DMS114 treated with DMSO at 0.1 percent for 48 hours (cell line): Measurements from ENCODE around the gene NAT14.
A peak's percentile ranks its signal among the peaks of the same experiment; 100 is the strongest.

ENCODE experiments used
- DNase-seq: peaks from one replicate; lab custom pipeline; 2025; ENCODE audit not compliant: unreplicated experiment; lab: John Stamatoyannopoulos, UW

Gene NAT14

GRCh38 chr19:55471266-55471665 lies 13.7 kb upstream of the NAT14 start:
- DNase-seq: no peak

DNA sequence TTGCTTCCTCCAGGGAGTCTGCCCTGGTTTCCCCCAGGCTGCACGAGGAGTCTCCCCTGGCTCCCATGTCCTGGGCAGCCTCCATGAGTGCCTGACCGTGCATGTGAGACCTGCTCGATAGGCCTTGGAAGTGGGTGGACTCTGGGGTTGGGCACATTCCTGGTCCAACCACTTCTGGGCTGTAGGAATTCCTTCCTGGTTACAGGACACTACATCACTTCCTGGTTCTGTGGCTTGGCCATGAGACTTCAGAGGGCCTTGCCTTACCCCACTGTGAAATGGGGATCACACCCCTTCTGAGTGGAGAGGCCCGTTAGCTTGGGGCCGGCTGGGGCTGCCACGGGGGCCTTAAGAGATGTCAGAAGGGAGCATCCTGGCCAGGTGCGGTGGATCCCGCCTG lies 12.5 kb upstream of the NAT14 start:
- DNase-seq: no peak

DNA sequence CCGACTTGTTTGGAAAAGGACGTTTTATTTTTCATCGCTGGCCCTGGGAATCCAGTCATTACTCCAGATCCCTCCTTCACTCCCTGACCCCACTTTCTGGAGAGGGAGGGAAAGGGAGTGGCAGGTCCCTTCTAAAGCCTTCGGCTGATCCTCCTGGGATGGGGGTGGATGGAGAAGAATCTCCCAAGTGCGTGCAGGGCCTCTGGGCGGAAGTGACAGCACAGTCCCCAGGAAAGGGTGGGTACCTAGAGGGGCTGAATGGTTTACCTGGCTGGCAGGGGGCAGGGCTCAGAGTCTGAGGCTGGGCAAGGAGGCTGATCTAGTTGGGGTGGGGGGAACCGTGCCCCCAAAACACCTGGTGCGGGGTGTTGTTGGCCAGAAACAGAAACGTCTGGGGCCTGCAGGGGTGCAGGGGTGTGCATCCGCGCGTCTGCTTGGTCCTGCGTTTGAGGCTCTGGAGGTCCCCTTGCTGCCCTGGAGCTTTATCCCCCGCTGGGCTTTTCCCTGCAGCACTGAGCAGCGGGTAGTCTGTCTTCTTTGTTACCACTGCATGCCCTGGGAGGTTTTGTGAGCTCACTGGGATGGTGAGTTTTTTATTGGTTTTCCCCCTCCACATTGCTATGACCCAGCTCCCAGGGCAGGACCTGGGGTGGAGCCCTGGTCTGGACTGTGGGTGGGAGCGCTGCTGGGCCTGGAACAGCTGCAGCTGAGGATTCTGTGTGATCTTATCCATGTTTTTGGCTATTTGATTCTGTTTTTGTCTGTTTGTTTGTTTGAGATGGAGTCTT lies 11.6 kb upstream of the NAT14 start:
- no peak for DNase-seq

DNA sequence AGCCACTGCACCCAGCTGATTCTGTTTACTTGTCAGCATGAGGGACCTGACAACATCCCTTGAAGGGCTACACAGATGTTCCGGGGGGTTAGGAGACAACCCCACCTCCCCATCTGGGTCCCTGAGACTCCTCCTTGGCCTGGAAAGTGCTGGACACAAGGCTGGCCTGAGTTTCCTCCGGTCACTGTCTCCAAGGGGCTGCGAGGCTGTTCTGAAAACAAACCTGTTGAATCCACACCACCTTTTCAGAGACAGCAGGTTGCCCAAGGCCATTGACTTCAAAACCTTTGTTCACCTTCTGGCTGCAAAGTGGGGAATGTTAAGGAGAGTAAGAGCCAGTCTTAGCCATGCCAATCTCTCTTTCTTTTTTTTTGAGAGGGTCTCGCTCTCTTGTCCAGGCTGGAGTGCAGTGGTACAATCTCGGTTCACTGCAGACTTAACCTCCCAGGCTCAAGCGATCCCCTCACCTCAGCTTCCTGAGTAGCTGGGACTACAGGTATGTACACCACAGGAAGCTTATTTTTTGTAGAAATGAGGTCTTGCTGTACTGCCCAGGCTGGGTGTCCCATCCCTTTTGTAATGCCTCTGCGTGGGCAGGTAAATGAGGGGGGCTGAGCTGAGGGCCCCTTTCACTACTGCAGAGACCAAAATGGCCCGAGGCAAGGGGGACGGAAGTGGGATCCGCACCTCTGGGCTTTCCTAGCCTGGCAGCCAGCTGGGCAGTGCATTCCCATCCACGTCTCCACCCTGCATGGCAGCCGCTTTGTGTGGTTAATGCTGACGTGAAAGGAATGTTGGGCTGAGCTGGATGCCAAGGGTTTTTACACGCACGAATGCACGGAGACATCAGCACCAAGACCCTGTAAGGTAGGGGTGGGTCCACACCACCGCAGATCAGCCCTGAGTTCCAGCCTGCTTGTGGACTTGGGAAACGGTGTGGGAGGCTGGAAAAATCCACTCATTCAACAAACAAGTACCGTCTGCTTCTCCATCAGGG lies 10.4 kb upstream of the NAT14 start:
- no peak for DNase-seq

DNA sequence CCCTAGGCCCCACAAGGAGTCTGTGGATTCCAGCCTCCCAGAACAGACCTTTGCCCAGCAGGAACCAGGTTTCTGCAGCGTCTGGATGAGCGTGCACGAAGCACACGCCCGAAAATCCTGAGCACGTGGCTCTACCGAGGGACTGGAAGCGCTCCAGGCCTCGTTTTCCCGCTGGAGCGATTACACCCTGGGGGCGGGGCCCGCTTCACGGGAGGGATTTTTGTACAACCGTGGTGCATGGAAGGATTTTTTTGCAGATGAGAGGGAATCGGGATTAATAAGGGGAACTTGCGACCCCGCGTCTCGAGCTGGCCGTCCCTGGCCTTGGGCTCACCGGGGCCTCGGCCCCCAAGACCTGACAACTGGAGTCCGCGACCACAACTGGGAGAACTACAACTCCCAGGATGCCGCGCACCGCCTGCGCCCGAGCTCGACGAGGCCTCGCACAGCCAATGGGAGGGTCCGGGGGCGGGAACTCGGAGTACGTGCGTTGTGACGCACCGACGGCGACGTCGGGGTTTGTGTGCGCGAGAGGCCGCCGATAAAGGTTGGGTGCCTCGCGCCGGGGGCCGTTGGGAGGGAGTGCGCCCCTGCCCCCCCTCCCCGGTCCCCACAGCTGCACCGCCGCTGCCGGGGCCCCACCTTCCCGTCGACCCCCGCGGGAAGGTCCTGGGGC lies 8.8 kb upstream of the NAT14 start, which contains the start of gene ZNF628:
Gene ZNF628 (plus strand): TSS at position 518 of the 676 bp plus-strand sequence. CDS start 3,294 bp downstream, outside the sequence.
- peak; percentile 95 for DNase-seq

- DNase-seq: no peak
These were observed 7.1 kb upstream of the NAT14 start for GRCh38 chr19:55477905-55478304.

DNA sequence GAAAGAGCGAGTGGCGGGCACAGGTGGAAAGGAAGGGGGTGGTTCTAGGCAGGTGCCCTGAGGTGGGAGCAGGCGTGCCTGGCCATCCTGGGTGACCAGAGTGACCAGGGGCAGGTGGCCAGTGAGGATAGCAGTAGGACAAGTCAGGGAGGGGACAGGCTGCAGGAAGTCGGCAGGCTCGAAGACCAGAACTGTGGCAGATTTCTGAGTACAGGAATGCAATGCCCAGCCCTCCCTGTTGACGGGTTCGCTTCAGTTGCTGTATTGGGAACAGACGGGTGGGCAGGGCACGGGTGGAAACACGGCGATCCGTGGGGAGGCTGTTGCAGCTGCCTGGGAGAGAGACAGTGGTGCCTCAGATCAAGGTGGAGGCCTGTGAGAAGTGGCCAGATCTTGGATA lies 6.6 kb upstream of the NAT14 start:
- no peak for DNase-seq

DNA sequence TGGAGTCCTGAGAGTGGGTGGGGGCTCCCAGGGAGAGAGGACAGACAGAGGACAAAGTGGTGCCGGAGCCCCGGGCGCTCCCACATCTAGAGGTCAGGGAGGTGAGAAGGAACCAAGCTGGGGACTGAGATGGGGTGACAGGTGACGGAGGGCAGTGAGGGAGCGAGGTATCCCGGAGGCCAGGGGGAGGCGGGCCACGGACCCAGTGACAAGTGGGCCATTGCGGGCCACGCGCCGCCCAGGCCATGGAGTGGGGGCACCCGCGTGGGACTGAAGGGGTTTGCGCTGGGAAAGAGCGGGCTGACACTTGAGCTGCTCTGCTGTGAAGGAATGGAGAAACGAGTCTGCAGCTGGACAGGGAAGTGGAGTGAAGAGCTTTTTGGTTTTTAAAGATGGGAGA lies 5.9 kb upstream of the NAT14 start:
- no peak for DNase-seq

GRCh38 chr19:55479451-55480230 lies 5.3 kb upstream of the NAT14 start:
- no peak for DNase-seq

DNA sequence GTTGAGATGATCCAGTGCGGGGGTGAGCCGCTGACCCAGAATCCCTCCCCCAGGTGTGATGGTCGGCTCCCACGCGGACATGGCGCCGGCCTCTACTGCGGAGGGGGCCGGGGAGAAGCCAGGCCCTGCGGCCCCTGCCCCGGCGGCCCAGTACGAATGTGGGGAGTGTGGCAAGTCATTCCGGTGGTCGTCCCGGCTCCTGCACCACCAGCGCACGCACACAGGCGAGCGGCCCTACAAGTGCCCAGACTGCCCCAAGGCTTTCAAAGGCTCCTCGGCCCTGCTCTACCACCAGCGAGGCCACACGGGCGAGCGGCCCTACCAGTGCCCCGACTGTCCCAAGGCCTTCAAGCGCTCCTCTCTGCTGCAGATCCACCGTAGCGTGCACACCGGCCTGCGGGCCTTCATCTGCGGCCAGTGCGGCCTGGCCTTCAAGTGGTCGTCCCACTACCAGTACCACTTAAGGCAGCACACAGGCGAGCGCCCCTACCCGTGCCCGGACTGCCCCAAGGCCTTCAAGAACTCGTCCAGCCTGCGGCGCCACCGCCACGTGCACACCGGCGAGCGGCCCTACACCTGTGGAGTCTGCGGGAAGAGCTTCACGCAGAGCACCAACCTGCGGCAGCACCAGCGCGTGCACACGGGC lies 3.7 kb upstream of the NAT14 start:
- no peak for DNase-seq

DNA sequence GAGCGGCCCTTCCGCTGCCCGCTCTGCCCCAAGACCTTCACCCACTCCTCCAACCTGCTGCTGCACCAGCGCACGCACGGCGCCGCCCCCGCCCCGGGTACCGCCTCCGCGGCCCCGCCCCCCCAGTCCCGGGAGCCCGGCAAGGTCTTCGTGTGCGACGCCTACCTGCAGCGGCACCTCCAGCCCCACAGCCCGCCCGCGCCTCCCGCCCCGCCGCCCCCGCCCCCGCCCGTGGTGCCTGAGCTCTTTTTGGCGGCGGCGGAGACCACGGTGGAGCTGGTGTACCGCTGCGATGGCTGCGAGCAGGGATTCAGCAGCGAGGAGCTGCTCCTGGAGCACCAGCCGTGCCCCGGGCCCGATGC lies 3.2 kb upstream of the NAT14 start:
- no peak for DNase-seq

DNA sequence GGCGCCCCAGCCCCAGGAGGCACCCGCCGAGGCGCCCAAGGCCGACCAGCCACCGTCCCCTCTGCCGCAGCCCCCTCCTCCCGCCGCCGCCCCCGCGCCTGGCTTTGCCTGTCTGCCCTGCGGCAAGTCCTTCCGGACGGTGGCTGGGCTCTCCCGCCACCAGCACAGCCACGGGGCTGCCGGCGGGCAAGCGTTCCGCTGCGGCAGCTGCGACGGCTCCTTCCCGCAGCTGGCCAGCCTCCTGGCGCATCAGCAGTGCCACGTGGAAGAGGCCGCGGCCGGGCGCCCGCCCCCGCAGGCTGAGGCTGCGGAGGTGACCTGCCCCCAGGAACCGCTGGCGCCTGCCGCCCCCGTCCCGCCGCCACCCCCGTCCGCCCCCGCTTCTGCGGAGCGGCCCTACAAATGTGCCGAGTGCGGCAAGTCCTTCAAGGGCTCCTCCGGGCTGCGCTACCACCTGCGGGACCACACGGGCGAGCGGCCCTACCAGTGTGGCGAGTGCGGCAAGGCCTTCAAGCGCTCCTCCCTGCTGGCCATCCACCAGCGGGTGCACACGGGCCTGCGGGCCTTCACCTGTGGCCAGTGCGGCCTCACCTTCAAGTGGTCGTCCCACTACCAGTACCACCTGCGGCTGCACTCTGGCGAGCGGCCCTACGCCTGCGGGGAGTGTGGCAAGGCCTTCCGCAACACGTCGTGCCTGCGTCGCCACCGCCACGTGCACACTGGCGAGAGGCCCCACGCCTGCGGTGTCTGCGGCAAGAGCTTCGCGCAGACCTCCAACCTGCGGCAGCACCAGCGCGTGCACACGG lies 2.6 kb upstream of the NAT14 start:
- no peak for DNase-seq

DNA sequence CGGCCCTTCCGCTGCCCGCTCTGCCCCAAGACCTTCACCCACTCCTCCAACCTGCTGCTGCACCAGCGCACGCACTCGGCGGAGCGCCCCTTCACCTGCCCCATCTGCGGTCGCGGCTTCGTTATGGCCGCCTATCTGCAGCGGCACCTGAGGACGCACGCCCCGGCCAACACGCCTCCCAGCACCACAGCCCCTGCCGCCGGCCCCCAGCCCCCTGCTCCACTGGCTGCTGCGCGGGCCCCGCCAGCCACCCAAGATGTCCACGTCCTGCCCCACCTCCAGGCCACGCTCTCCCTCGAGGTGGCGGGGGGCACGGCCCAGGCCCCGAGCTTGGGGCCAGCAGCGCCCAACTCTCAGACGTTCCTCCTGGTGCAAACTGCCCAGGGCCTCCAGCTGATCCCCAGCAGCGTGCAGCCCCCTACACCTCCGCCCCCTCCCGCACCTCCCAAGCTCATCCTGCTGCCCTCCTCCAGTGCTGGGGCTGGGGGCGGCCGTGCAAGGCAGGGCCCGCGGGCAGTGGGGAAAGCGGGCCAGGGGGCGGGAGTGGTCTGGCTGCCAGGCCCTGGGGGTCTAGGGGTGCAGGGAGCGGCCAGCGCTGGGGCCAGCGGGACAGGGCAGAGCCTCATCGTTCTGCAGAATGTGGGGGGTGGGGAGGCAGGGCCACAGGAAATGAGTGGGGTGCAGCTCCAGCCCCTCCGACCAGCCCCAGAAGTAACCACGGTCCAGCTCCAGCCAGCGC lies 1.9 kb upstream of the NAT14 start:
- DNase-seq: no peak

DNA sequence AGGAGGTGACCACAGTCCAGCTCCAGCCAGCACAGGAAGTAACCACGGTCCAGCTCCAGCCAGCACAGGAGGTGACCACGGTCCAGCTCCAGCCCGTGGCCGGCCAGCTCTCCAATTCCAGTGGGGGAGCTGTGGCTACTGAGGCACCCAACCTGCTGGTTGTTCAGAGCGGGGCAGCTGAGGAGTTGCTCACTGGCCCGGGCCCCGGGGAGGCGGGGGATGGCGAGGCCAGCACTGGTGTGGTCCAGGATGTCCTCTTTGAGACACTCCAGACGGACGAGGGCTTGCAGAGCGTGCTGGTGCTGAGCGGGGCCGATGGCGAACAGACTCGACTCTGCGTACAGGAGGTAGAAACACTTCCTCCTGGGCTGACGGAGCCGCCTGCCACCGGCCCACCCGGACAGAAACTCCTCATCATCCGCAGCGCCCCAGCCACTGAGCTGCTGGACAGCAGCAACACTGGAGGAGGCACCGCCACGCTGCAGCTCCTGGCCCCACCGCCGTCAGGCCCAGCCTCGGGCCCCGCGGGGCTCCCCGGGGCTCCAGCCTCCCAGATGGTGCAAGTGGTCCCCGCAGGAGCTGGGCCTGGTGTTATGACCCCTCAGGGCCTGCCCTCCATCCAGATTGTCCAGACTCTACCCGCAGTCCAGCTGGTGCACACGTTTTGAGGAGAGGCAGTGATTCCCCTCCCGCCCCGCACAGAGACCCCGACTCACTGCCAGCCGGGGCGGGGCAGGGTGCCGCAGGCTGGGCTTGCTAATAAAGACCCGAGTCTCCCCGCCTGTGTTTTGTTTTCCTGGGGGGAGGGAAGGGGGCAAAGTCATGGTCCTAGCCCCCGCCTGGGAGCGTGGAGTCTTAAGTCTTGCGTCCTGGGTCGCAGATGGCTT lies 1.0 kb upstream of the NAT14 start:
- no peak for DNase-seq

- DNase-seq: no peak
These were observed 537 bp downstream of the NAT14 start for GRCh38 chr19:55485439-55486011.

DNA sequence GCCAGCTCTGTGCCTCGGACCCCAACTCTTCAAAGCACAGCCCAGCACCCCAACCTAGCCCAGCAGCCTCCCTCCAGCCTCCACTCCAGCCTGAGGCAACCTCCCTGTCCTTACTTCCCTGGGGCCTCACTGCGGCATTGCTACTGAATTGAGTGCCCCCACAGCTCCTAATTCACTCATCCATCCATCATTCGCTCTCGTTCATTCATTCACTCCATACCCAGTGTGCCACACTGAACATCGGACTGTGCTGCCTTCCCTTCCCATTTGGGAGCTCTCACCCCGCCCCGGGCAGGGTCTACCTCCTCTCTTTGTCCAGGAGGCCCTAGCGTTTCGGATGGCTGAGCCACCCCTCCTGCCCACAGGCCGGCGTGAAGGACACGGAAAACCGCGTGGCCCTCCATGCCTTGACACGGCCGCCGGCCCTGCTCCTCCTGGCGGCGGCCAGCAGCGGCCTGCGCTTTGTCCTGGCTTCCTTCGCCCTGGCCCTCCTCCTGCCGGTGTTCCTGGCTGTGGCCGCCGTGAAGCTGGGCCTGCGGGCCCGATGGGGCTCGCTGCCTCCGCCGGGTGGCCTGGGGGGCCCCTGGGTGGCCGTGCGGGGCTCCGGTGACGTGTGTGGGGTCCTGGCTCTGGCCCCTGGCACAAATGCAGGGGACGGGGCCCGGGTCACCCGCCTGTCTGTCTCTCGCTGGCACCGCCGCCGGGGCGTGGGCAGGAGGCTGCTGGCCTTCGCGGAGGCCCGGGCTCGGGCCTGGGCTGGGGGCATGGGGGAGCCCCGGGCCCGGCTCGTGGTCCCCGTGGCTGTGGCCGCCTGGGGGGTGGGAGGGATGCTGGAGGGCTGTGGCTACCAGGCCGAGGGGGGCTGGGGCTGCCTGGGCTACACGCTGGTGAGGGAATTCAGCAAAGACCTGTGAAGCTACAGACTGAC lies 1.3 kb downstream of the NAT14 start:
- DNase-seq: no peak
